ENCODE results near the gene SEMA3C.

DNA sequence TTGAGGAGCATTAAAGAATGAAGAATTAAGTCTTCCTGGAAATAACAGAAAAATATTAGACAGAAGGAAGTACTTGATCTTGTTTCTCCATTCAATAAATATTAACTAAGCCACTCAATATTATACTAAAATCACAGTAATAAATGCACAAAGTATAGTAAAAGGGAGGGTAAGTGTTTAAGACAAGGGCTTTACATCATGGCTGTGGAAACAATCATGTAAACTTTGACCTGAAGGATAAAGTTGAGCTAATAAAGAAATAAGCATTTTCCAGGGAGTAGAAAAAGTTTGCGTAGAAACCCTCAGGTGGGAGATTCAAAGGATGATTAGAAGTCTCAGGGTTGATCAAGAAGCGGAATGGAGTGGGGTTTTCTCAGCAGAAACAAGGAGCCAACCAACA is 78.2 kb downstream of the SEMA3C start:
- TF ChIP-seq, protein P1, sequence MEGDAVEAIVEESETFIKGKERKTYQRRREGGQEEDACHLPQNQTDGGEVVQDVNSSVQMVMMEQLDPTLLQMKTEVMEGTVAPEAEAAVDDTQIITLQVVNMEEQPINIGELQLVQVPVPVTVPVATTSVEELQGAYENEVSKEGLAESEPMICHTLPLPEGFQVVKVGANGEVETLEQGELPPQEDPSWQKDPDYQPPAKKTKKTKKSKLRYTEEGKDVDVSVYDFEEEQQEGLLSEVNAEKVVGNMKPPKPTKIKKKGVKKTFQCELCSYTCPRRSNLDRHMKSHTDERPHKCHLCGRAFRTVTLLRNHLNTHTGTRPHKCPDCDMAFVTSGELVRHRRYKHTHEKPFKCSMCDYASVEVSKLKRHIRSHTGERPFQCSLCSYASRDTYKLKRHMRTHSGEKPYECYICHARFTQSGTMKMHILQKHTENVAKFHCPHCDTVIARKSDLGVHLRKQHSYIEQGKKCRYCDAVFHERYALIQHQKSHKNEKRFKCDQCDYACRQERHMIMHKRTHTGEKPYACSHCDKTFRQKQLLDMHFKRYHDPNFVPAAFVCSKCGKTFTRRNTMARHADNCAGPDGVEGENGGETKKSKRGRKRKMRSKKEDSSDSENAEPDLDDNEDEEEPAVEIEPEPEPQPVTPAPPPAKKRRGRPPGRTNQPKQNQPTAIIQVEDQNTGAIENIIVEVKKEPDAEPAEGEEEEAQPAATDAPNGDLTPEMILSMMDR (IDR thresholded peaks at IDR 0.05; ENCODE audit: insufficient read depth, low read depth, low read length): no peak
- no peak for TF ChIP-seq EZH2 (IDR thresholded peaks at IDR 0.05; ENCODE audit: insufficient read depth, low read length)
